HG03469 (cell line): ENCODE results near the gene RBP7.

ENCODE experiments used
- ATAC-seq: cut with Tn5 transposase; IDR thresholded peaks from one replicate; pipeline ENCODE4 v1.9.1; 2021; ENCODE audit warnings: mild to moderate bottlenecking, moderate library complexity, moderate number of reproducible peaks; ENCODE audit not compliant: unreplicated experiment

Gene RBP7

GRCh38 chr1:10064416-10065343 is 67.7 kb downstream of the RBP7 start:
- ATAC-seq, result no peak

- ATAC-seq, result no peak
Measured at GRCh38 chr1:10065344-10065685, 68.3 kb downstream of the RBP7 start.
